ENCODE data around the gene ANAPC5.

ANAPC5 gene

GRCh38 chr12:121288986-121289385 is 63.2 kb downstream of the ANAPC5 start:
- TF ChIP-seq CTCF (IDR thresholded peaks at IDR 0.05): no peak

- no peak for TF ChIP-seq CTCF (IDR thresholded peaks at IDR 0.05)
These were observed 63.9 kb downstream of the ANAPC5 start for GRCh38 chr12:121288158-121288845.

- TF ChIP-seq CTCF (IDR thresholded peaks at IDR 0.05): no peak
These were observed 64.8 kb downstream of the ANAPC5 start for GRCh38 chr12:121287267-121287954.

GRCh38 chr12:121285856-121286255 is 66.4 kb downstream of the ANAPC5 start:
- TF ChIP-seq CTCF (IDR thresholded peaks at IDR 0.05): no peak

GRCh38 chr12:121284551-121285390 is 67.4 kb downstream of the ANAPC5 start:
- TF ChIP-seq CTCF (IDR thresholded peaks at IDR 0.05): no peak

- no peak for TF ChIP-seq CTCF (IDR thresholded peaks at IDR 0.05)
These were observed 68.4 kb downstream of the ANAPC5 start for GRCh38 chr12:121283841-121284240.

- TF ChIP-seq CTCF (IDR thresholded peaks at IDR 0.05): no peak
These were observed 68.8 kb downstream of the ANAPC5 start for GRCh38 chr12:121283388-121283787.
